GM06990 (cell line): ENCODE results near the gene CD8A.

Experiments used
- DNase-seq: peaks from one replicate; pipeline ENCODE4 v3.0.0-alpha.2; 2011; ENCODE audit not compliant: insufficient read length; ENCODE audit errors: extremely low read depth
- H3K27me3 ChIP-seq: replicated peaks from 2 replicates; pipeline ENCODE4 v1.6.0; 2011; ENCODE audit warnings: low read length; ENCODE audit not compliant: control insufficient read depth, insufficient read depth
- H3K36me3 ChIP-seq: 2 replicates; pipeline ENCODE4 v1.5.1; 2011; ENCODE audit warnings: low read length; ENCODE audit not compliant: control insufficient read depth, insufficient read depth
- H3K4me3 ChIP-seq: replicated peaks from 2 replicates; pipeline ENCODE4 v1.5.1; 2011; ENCODE audit warnings: low read depth, mild to moderate bottlenecking, control low read depth, low read length
- CTCF ChIP-seq: IDR thresholded peaks from 2 replicates; pipeline ENCODE4 v1.5.1; 2011; ENCODE audit warnings: low read length, control low read depth, mild to moderate bottlenecking, inconsistent platforms; ENCODE audit not compliant: insufficient read depth, poor library complexity, severe bottlenecking

The CD8A gene

GRCh38 chr2:86758405-86758804 is 32.3 kb downstream of the CD8A start:
- DNase-seq = no peak
- TF ChIP-seq CTCF = no peak
- Histone ChIP-seq H3K27me3 (no peaks in the 10 kb centered on the region), H3K36me3 (peaks cover 2% of the 10 kb centered on the region), H3K4me3 (no peak overlapping the region)

GRCh38 chr2:86753606-86754005 is 37.1 kb downstream of the CD8A start:
- H3K36me3 ChIP-seq = peaks cover 6% of the 10 kb centered on the region
- TF ChIP-seq CTCF = no peak
- DNase-seq = no peak
- H3K4me3 ChIP-seq = no peak overlapping the region
- no peaks in the 10 kb centered on the region for H3K27me3 ChIP-seq

- no peak overlapping the region for H3K4me3 ChIP-seq
- no peak for DNase-seq
- peaks cover 6% of the 10 kb centered on the region for H3K36me3 ChIP-seq
- no peaks in the 10 kb centered on the region for H3K27me3 ChIP-seq
- TF ChIP-seq CTCF = no peak
Observed at GRCh38 chr2:86752934-86753333, 37.8 kb downstream of the CD8A start.

GRCh38 chr2:86751778-86752177 is 38.9 kb downstream of the CD8A start:
- TF ChIP-seq CTCF = no peak
- H3K36me3 ChIP-seq = peaks cover 6% of the 10 kb centered on the region
- DNase-seq = no peak
- no peaks in the 10 kb centered on the region for H3K27me3 ChIP-seq
- H3K4me3 ChIP-seq = no peak overlapping the region

- H3K27me3 ChIP-seq = no peaks in the 10 kb centered on the region
- DNase-seq = no peak
- TF ChIP-seq CTCF = no peak
- no peak overlapping the region for H3K4me3 ChIP-seq
- peaks cover 4% of the 10 kb centered on the region; the same call in 1 of the 2 replicates for H3K36me3 ChIP-seq
Observed at GRCh38 chr2:86750240-86750839, 40.4 kb downstream of the CD8A start.
